Tibial nerve (tissue), 4 donors: ENCODE data around the gene CEP85L. TPM values are rescaled to one million over a fixed set of nuclear protein-coding genes. Genes with fewer than 3 reads are reported as not detected.

ENCODE experiments used
- DNase-seq, 2 donors: peaks; one replicate each; pipeline ENCODE4 v3.0.0-alpha.2; 2019; ENCODE audit warnings: low spot score in 2 of 2
- H3K27ac ChIP-seq, 4 donors: fragments of 200-600 bp; sonication (generic) in 3 of 4; one replicate each; pipeline ENCODE4 v1.5.1; 2017 to 2019; ENCODE audit warnings: mild to moderate bottlenecking in 1 of 4
- H3K27me3 ChIP-seq, 2 donors: fragments of 200-600 bp; sonication (generic) in 1 of 2; one replicate each; pipeline versions ENCODE4 v1.5.1 to v1.6.0; 2017 to 2019
- H3K36me3 ChIP-seq, 3 donors: fragments of 200-600 bp; sonication (generic); one replicate each; pipeline ENCODE4 v1.5.1; 2018 to 2019
- H3K4me1 ChIP-seq, 4 donors: fragments of 200-600 bp; sonication (generic) in 3 of 4; one replicate each; pipeline ENCODE4 v1.5.1; 2017 to 2019
- H3K4me3 ChIP-seq, 4 donors: fragments of 200-600 bp; sonication (generic) in 3 of 4; one replicate each; pipeline ENCODE4 v1.5.1; 2017 to 2019; ENCODE audit warnings: mild to moderate bottlenecking in 1 of 4, moderate library complexity in 1 of 4
- H3K9me3 ChIP-seq, 4 donors: fragments of 200-600 bp; sonication (generic) in 3 of 4; one replicate each; pipeline ENCODE4 v1.5.1; 2017 to 2019
- CTCF ChIP-seq, 5 experiments: fragments of 200-600 bp in 3 of 5; fragments of 450-650 bp in 2 of 5; sonication (generic) in 3 of 5; IDR thresholded peaks; one replicate each; pipeline ENCODE4 v1.5.1; 2016 to 2019; ENCODE audit warnings: antibody characterized with exemption in 5 of 5, mild to moderate bottlenecking in 3 of 5, moderate library complexity in 2 of 5
- EP300 ChIP-seq, 2 donors: sonication (generic); formaldehyde crosslinking; IDR thresholded peaks; one replicate each; pipeline ENCODE4 v1.6.1; 2017; ENCODE audit warnings: antibody characterized with exemption in 2 of 2, mild to moderate bottlenecking in 1 of 2
- POLR2A ChIP-seq, 2 donors: fragments of 450-650 bp; IDR thresholded peaks; one replicate each; pipeline ENCODE4 v1.6.1; 2017; ENCODE audit warnings: antibody characterized with exemption in 2 of 2, mild to moderate bottlenecking in 2 of 2, moderate library complexity in 2 of 2
- WGBS, 2 donors: methylation state at CpG; one replicate each; pipeline ENCODE4 v1.1.5; 2018; 5-methylcytosine and 5-hydroxymethylcytosine counted together
- total RNA-seq, 4 donors: library from RNA; depleted of rRNA; stranded (reverse); fragments of >200 nt; gene quantifications; one replicate each; pipeline ENCODE4 v1.1.0, GENCODE V29; 2016

Gene CEP85L
- total RNA-seq, 4 donors from 2014 or later, result 26.7 to 47.4 (median 37.8) TPM

DNA sequence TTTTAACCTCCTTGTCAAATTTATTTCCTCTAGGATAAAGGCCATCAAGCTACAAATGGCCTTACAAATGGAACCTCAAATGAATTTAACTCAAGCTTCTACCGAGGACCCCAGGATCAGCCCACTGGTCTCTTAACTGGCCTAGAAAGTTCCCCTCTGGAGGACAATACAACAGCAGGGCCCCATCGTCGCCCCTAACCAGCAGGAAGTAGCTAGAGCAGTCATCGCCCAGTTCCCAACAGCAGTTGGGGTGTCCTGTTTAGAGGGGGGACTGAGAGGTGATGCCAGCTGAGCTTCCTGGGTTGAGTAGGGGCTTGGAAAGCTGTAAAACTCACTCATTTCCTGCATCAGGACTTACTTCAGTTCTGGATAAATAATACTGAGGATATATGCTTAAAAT lies 25.6 kb downstream of the CEP85L start:
- no peak for TF ChIP-seq EP300 (IDR thresholded peaks at IDR 0.05)
- no peak for TF ChIP-seq CTCF (IDR thresholded peaks at IDR 0.05)
- no peak for TF ChIP-seq POLR2A (IDR thresholded peaks at IDR 0.05)
- no peak overlapping the region for H3K27ac ChIP-seq
- H3K9me3 ChIP-seq, result peaks cover 0 to 14% (median 0%) of the 10 kb centered on the region in 4 donors
- no peak for DNase-seq
- no peak overlapping the region for H3K4me3 ChIP-seq
- peaks cover 0 to 36% (median 0%) of the 10 kb centered on the region in 3 donors for H3K36me3 ChIP-seq
- no peaks in the 10 kb centered on the region for H3K27me3 ChIP-seq
- peaks cover 0 to 33% (median 2%) of the 10 kb centered on the region in 4 donors for H3K4me1 ChIP-seq
- 92 to 96% methylated on average over 4 of the region's 4 CpGs for WGBS, 2 donors

DNA sequence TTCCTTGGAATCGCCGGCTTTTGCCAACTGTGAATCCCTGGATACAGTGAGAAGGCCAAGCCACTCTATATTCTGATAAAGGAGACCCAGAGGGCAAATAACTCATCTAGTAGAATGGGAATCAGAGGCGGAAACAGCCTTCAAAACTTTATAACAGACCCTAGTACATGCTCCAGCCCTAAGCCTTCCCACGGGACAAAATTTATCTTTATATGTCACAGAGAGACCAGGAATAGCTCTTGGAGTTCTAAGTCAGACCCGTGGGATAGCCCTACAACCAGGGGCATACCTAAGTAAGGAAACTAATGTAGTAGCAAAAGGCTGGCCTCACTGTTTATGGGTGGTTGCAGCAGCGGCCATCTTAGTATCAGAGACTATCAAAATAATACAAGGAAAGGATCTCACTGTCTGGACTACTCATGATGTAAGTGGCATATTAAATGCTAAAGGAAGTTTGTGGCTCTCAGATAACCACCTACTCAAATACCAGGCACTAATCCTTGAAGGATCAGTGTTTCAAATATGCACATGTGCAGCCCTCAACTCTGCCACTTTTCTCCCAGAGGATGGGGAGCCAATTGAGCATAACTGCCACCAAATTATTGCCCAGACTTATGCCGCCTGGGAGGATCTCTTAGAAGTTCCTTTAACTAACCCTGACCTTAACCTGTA lies 29.5 kb downstream of the CEP85L start:
- 83 to 87% methylated on average over 7 of the region's 7 CpGs for WGBS, 2 donors
- peaks cover 0 to 57% (median 2%) of the 10 kb centered on the region in 4 donors for H3K4me1 ChIP-seq

DNA sequence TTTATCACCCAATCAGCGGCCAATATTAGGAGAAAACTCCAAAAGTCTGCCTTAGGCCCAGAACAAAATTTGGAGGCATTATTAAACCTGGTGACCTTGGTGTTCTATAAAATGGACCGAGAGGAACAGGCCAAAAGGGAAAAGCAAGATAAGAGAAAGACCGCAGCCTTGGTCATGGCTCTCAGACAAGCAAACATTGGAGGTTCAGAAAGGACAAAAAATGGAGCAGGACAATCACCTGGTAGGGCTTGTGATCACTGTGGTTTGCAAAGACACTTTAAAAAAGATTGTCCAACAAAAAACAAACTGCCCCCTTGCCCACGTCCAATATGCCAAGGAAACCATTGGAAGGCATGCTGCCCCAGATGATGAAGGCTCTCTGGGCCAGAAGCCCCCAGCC lies 31.2 kb downstream of the CEP85L start:
- 91 to 99% methylated on average over 4 of the region's 4 CpGs for WGBS, 2 donors
- no peak for DNase-seq
- Histone ChIP-seq H3K4me3 (no peak overlapping the region), H3K4me1 (peaks cover 0 to 66% (median 2%) of the 10 kb centered on the region in 4 donors), H3K36me3 (peaks cover 0 to 3% (median 0%) of the 10 kb centered on the region in 3 donors), H3K27me3 (no peaks in the 10 kb centered on the region), H3K27ac (no peak overlapping the region), H3K9me3 (no peaks in the 10 kb centered on the region)
- TF ChIP-seq EP300 (IDR thresholded peaks at IDR 0.05) (no peak), CTCF (IDR thresholded peaks at IDR 0.05) (no peak), POLR2A (IDR thresholded peaks at IDR 0.05) (no peak)

More for the DNA sequence above, 29.5 kb downstream of the CEP85L start:
- Histone ChIP-seq H3K4me3 (no peak overlapping the region), H3K36me3 (peaks cover 0 to 15% (median 0%) of the 10 kb centered on the region in 3 donors), H3K27ac (no peak overlapping the region), H3K9me3 (peaks cover 0 to 10% (median 0%) of the 10 kb centered on the region in 4 donors), H3K27me3 (no peaks in the 10 kb centered on the region)
- DNase-seq, result no peak
- no peak for TF ChIP-seq EP300 (IDR thresholded peaks at IDR 0.05)

DNA sequence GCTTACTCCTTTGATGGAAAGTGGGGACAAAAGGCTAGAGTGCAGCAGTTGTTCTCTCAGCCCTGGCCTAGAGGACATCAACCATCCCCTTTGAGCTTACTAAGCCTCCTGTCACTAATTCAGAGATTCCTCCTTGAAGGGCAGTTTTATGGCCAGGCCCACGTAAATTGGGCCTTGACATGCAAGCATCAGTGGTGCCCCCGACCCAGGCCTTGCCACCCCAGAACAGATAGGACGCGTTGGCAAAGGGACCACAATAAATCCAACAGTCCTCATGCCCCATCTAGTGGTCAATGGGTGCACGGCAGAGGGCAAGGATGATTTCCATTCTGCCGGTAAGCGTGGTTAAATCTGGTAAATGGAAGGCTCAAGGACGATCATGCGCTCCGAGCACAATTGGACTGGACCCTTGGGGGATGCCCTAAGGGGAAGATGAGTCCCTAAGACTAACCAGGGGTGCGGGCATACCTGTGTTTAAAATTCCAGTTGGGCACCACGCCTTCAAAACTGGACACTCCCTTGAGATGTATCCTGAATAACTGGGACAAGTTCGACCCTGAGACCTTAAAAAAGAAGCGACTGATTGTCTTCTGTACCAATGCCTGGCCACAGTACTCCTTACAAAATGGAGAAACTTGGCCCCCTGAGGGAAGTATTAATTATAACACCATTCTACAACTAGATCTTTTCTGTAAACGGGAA lies 32.6 kb downstream of the CEP85L start:
- TF ChIP-seq EP300 (IDR thresholded peaks at IDR 0.05) (no peak), CTCF (IDR thresholded peaks at IDR 0.05) (peak; percentile 72 to 86 (median 80))
- peak overlapping the region in 2 of 4 donors; percentile 7 to 13 for H3K27ac ChIP-seq
- H3K27me3 ChIP-seq, result no peaks in the 10 kb centered on the region
- peak; percentile 45 to 76 for DNase-seq
- peaks cover 0 to 67% (median 2%) of the 10 kb centered on the region in 4 donors for H3K4me1 ChIP-seq
- H3K4me3 ChIP-seq, result no peak overlapping the region
- H3K36me3 ChIP-seq, result no peaks in the 10 kb centered on the region
- no peaks in the 10 kb centered on the region for H3K9me3 ChIP-seq
- WGBS, 2 donors, result 50% methylated on average over 15 of the region's 15 CpGs

DNA sequence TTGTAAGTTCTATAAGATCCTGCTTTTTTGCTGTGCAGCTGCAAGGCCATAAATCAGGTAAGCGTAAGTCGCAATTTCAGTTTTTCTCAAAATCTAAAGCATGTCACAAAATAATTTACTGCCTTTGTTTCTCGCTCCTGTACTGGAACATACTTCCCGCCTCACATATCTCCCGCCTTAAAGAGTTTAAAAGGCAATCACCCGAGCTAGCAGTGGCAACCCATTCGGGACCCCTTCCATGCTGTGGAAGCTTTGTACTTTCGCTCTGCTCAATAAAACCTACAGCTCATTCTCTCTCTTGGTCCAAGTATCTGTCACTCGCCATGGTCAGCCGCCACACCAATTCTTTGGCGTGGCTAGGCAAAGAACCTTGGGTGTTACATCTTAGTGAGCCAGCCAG lies 34.0 kb downstream of the CEP85L start:
- Histone ChIP-seq H3K9me3 (no peaks in the 10 kb centered on the region), H3K27ac (no peak overlapping the region), H3K4me1 (peaks cover 0 to 54% (median 0%) of the 10 kb centered on the region in 4 donors), H3K27me3 (no peaks in the 10 kb centered on the region), H3K36me3 (no peaks in the 10 kb centered on the region), H3K4me3 (no peak overlapping the region)
- DNase-seq, result no peak
- 77 to 81% methylated on average over 11 of the region's 11 CpGs for WGBS, 2 donors
- TF ChIP-seq POLR2A (IDR thresholded peaks at IDR 0.05) (no peak), EP300 (IDR thresholded peaks at IDR 0.05) (no peak), CTCF (IDR thresholded peaks at IDR 0.05) (no peak)
